PC-3 (cell line): ENCODE data around the gene UBE2G1. TPM values are rescaled to one million over a fixed set of nuclear protein-coding genes. Genes with fewer than 3 reads are reported as not detected.

Source experiments
- ATAC-seq: fragments of 200-7000 bp; cut with Tn5 transposase; 2 replicates; pipeline ENCODE4 v1.9.1; 2020; ENCODE audit warnings: mild to moderate bottlenecking, moderate library complexity
- Bru-seq: library from RNA; stranded (reverse); fragments of 400-500 nt; gene quantifications from one replicate; lab custom pipeline; 2021; lab: Mats Ljungman, UMichigan
- BruChase-seq, 2 experiments: library from RNA; stranded (reverse); fragments of 400-500 nt; gene quantifications; one replicate each; lab custom pipeline; 2021; lab: Mats Ljungman, UMichigan
- BruUV-seq: library from RNA; stranded (reverse); fragments of 400-500 nt; replicated peaks from 2 replicates; lab custom pipeline; 2021; lab: Mats Ljungman, UMichigan
- CTCF ChIA-PET: fragments of 300-600 bp; sonication (Branson Sonifier 250); formaldehyde crosslinking; loops from one replicate; lab custom pipeline; 2022; ENCODE audit warnings: antibody characterized with exemption; lab: Charles Lee
- POLR2A ChIA-PET: fragments of 300-600 bp; sonication (Branson Sonifier 250); formaldehyde crosslinking; loops from one replicate; lab custom pipeline; 2022; ENCODE audit warnings: antibody characterized with exemption; ENCODE audit not compliant: unreplicated experiment; lab: Charles Lee
- DNase-seq: peaks from one replicate; pipeline ENCODE4 v3.0.0-alpha.2; 2015
- H2AFZ ChIP-seq: fragments of 300-600 bp; sonication (generic); 2 replicates; pipeline ENCODE4 v1.6.0; 2016; ENCODE audit warnings: antibody characterized with exemption, low read length
- H3F3A ChIP-seq: fragments of 300-600 bp; sonication (generic); one replicate; pipeline ENCODE4 v1.6.0; 2017; ENCODE audit warnings: antibody characterized with exemption, low read length, control low read depth, mild to moderate bottlenecking; ENCODE audit not compliant: unreplicated experiment
- H3K27ac ChIP-seq: fragments of 300-600 bp; sonication (generic); 2 replicates; pipeline ENCODE4 v1.5.1; 2016; ENCODE audit warnings: mild to moderate bottlenecking, low read length
- H3K27me3 ChIP-seq: fragments of 300-600 bp; sonication (generic); 2 replicates; pipeline ENCODE4 v1.6.1; 2016; ENCODE audit warnings: low read length, mixed read lengths
- H3K36me3 ChIP-seq: fragments of 300-600 bp; sonication (generic); 2 replicates; pipeline ENCODE4 v1.6.1; 2016; ENCODE audit warnings: low read depth, mixed run types, low read length, mixed read lengths
- H3K4me1 ChIP-seq: fragments of 300-600 bp; sonication (generic); 2 replicates; pipeline ENCODE4 v1.5.1; 2016; ENCODE audit warnings: low read length; ENCODE audit not compliant: insufficient read depth
- H3K4me2 ChIP-seq: fragments of 300-600 bp; sonication (generic); 2 replicates; pipeline ENCODE4 v1.6.0; 2016; ENCODE audit warnings: low read length
- H3K4me3 ChIP-seq: fragments of 300-600 bp; sonication (generic); 2 replicates; pipeline ENCODE4 v1.5.1; 2016; ENCODE audit warnings: mild to moderate bottlenecking, low read length, mixed read lengths
- H3K79me2 ChIP-seq: fragments of 300-600 bp; sonication (generic); 2 replicates; pipeline ENCODE4 v1.6.1; 2017; ENCODE audit warnings: low read length, mixed read lengths
- H3K9ac ChIP-seq: fragments of 300-600 bp; sonication (generic); 2 replicates; pipeline ENCODE4 v1.6.0; 2016; ENCODE audit warnings: mild to moderate bottlenecking, low read length
- H3K9me2 ChIP-seq: fragments of 300-600 bp; sonication (generic); replicated peaks from 2 replicates; pipeline ENCODE4 v1.6.1; 2016; ENCODE audit warnings: mixed run types, low read length, mixed read lengths
- H3K9me3 ChIP-seq: fragments of 300-600 bp; sonication (generic); 2 replicates; pipeline ENCODE4 v1.6.1; 2016; ENCODE audit warnings: low read length, mixed read lengths
- H4K20me1 ChIP-seq: fragments of 300-600 bp; sonication (generic); 2 replicates; pipeline ENCODE4 v1.6.1; 2016; ENCODE audit warnings: low read length, mixed read lengths
- EZH2 ChIP-seq: fragments of 300-600 bp; sonication (generic); IDR thresholded peaks from one replicate; pipeline ENCODE4 v1.6.1; 2017; ENCODE audit warnings: antibody characterized with exemption, mild to moderate bottlenecking, low read length; ENCODE audit not compliant: unreplicated experiment
- EZH2phosphoT487 ChIP-seq: fragments of 300-600 bp; sonication (generic); IDR thresholded peaks from 2 replicates; pipeline ENCODE4 v1.6.1; 2018; ENCODE audit warnings: mild to moderate bottlenecking, antibody characterized with exemption, low read length, borderline replicate concordance
- intact Hi-C: fragments of 100-400 bp; cut with micrococcal nuclease; formaldehyde crosslinking; loops from 2 replicates; pipeline ENCODE4 v1.9.0; 2023
- long read RNA-seq: library from polyadenylated mRNA; unstranded; transcript quantifications from one replicate; pipeline ENCODE4 v2.0.0, GENCODE V29; 2021; ENCODE audit not compliant: unreplicated experiment
- total RNA-seq: library from RNA; depleted of rRNA; stranded (reverse); fragments of >200 nt; gene quantifications from 2 replicates; pipeline ENCODE4 v1.2.3, GENCODE V29; 2014; rRNA removed
- TF ChIP-seq, protein P1 (sequence below): fragments of 300-600 bp; sonication (generic); conservative IDR thresholded peaks from 2 replicates; pipeline ENCODE4 v1.5.1; 2017; ENCODE audit warnings: antibody characterized with exemption, low read depth, mild to moderate bottlenecking, low read length

Gene UBE2G1, protein sequence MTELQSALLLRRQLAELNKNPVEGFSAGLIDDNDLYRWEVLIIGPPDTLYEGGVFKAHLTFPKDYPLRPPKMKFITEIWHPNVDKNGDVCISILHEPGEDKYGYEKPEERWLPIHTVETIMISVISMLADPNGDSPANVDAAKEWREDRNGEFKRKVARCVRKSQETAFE
- total RNA-seq (35.8 and 46.8 TPM in 2 replicates), Bru-seq, nascent RNA (percentile 82 among the genes with signal in this experiment), BruChase-seq, experiment 1, labeled RNA remaining after a 6-hour chase (percentile 83 among the genes with signal in this experiment), BruChase-seq, experiment 2, labeled RNA remaining after a 2-hour chase (percentile 78 among the genes with signal in this experiment)
- long read RNA-seq, transcript UBE2G1-201 (6 exons, 3,974 nt), result major isoform, 64 of 93 reads
- long read RNA-seq, transcript UBE2G1-203 (5 exons, 984 nt), result minor isoform, 7 of 93 reads
- long read RNA-seq, partial matches to known transcripts, result 6 of 93 reads
- long read RNA-seq, other reads (novel, unspliced or antisense), result 15 of 93 reads

DNA sequence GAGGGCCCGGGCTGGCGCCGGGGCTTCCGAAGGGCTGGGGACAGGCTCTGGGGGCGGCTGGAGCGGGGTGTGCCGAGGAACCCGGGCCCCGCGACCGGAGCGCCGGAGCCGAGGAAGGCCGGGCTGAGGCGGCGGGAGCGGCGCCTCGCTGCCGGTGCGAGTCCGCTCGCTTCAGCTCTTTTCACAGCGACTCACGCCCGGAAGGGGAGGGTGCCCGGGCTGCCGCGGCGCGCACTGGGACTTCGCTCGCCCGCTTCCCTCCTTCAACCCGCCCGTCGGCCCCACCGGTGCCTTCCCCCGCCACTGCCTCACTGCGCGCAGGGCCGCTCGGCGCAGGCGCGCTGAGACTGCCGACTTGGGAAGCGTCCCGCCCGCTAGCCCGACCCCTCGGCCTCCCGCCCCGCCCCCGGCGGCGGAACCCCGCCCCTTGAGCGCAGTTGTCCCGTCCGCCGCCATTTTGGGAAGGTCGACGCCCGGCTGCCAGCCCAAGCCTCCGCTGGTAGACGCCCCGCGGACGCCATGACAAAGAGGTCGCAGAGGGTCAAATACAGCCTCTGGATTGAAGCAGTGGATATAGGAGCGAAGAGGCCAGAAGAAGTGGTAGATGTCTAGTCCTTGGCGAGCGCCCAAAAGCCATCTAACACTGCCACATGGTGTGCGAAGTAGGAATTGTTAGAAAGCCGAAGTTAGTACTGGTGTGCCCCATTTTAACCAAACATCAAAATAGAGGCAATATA lies at the start of gene UBE2G1:
UBE2G1 (minus strand) TSS at position 349 of the 737 bp plus-strand sequence. CDS start 359 bp downstream, outside the sequence.
- no TSS peak for BruUV-seq
- TF ChIP-seq EZH2phosphoT487 (no peak), EZH2 (no peak)
- TF ChIP-seq, protein P1, sequence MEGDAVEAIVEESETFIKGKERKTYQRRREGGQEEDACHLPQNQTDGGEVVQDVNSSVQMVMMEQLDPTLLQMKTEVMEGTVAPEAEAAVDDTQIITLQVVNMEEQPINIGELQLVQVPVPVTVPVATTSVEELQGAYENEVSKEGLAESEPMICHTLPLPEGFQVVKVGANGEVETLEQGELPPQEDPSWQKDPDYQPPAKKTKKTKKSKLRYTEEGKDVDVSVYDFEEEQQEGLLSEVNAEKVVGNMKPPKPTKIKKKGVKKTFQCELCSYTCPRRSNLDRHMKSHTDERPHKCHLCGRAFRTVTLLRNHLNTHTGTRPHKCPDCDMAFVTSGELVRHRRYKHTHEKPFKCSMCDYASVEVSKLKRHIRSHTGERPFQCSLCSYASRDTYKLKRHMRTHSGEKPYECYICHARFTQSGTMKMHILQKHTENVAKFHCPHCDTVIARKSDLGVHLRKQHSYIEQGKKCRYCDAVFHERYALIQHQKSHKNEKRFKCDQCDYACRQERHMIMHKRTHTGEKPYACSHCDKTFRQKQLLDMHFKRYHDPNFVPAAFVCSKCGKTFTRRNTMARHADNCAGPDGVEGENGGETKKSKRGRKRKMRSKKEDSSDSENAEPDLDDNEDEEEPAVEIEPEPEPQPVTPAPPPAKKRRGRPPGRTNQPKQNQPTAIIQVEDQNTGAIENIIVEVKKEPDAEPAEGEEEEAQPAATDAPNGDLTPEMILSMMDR, result peak; percentile 22; the same call in 1 of the 2 replicates
- ChIA-PET POLR2A (no interaction called here), CTCF (no interaction called here)
- H3K4me3 ChIP-seq, result peak within 1 kb of the TSS; percentile 84
- no peaks in the 10 kb centered on the region for H3K27me3 ChIP-seq
- H3K4me2 ChIP-seq, result peak within 1 kb of the TSS; percentile 95
- no peaks in the 10 kb centered on the region; the same call in 1 of the 2 replicates for H3K4me1 ChIP-seq
- intact Hi-C loops, result loop anchor here (5.0 to 10.0 kb wide), 2 partner anchors 52 to 149 kb away; no protein-coding TSS in a partner anchor
- DNase-seq (peak; percentile 94), ATAC-seq (peak; percentile 77)
- peaks cover 48% of the 10 kb centered on the region for H3K79me2 ChIP-seq
- H3K36me3 ChIP-seq, result peaks cover 4% of the 10 kb centered on the region; the same call in 1 of the 2 replicates
- peak within 1 kb of the TSS; percentile 92 for H3K9ac ChIP-seq
- H3F3A ChIP-seq, result no peaks in the 10 kb centered on the region
- no peaks in the 10 kb centered on the region for H3K9me2 ChIP-seq
- H4K20me1 ChIP-seq, result peaks cover 14% of the 10 kb centered on the region; the same call in 1 of the 2 replicates
- H3K27ac ChIP-seq, result peak within 1 kb of the TSS; percentile 71
- peak within 1 kb of the TSS; percentile 87 for H2AFZ ChIP-seq
- H3K9me3 ChIP-seq, result no peaks in the 10 kb centered on the region

DNA sequence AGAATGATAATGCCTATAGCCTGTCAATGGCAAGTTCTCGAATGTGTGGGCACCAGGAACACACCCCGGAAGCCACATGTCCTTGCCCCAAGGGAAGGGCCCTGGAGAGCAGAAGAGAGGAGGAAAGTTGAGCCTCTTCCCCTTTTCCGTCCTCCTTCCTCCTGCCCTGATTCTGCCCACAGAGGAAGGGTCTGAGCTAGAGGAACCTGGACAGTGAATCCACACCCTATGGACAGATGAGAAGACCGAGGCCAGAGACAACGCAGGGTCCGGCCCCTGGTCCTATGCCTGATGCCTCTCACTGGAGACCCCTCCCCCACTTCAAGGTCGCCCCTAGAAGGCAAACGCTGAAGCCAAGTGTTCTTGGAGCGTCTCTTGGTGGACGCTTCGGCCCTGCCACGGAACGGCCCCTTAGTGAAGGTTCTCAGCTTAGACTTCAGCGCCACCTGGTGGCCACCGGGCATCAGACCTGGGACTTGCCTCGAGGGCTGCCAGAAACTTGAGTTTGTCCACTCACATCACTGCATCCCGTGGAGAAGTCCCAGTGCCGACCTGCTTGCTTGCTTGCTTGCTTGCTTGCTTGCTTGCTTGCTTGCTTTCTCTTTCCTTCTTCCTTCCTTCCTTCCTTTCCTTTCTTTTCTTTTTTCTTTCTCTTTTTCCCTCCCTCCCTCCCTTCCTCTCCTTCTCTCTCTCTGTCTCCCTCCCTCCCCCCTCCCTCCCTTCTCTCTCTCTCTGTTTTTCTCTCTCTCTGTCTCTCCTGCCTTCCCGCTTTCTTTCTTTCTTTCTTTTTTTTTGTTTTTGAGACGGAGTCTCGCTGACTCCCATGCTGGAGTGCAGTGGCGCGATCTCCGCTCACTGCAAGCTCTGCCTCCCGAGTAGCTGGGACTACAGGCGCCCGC lies 46.7 kb upstream of the UBE2G1 start:
- Histone ChIP-seq H3K4me1 (no peaks in the 10 kb centered on the region; the same call in 1 of the 2 replicates), H3K9me2 (no peaks in the 10 kb centered on the region), H3K36me3 (no peaks in the 10 kb centered on the region), H3K9me3 (no peaks in the 10 kb centered on the region), H3F3A (no peaks in the 10 kb centered on the region), H3K4me2 (peak overlapping the region; percentile 77), H2AFZ (peak overlapping the region; percentile 89), H3K79me2 (no peaks in the 10 kb centered on the region), H3K9ac (no peak overlapping the region), H3K27ac (no peak overlapping the region), H4K20me1 (no peaks in the 10 kb centered on the region), H3K4me3 (peak overlapping the region; percentile 38; the same call in 1 of the 2 replicates), H3K27me3 (no peaks in the 10 kb centered on the region)
- TF ChIP-seq, protein P1, result peak; percentile 77
- no peak for TF ChIP-seq EZH2phosphoT487
- no peak for TF ChIP-seq EZH2
- intact Hi-C loops, result loop anchor here (1.0 to 5.0 kb wide), 3 partner anchors 151 to 214 kb away; partner anchors contain the start of gene ANKFY1
- peak; percentile 85 for DNase-seq
- ChIA-PET POLR2A (interaction anchor here (0.6 kb wide), 1 partner anchor 153 kb away, joined by 7 read pairs; no protein-coding TSS in a partner anchor), CTCF (interaction anchor here (0.6 to 1.3 kb wide), 3 partner anchors 22 to 213 kb away, joined by 3 to 9 read pairs (median 6); no protein-coding TSS in a partner anchor)
- no TSS peak for BruUV-seq
- peak; percentile 98 for ATAC-seq
